Endothelial cell of umbilical vein (primary cell): ENCODE results near the gene WIZ. TPM values are rescaled to one million over a fixed set of nuclear protein-coding genes. Genes with fewer than 3 reads are reported as not detected.

ENCODE experiments used
- BruUV-seq: library from RNA; stranded (reverse); fragments of 400-500 nt; replicated peaks from 2 replicates; lab custom pipeline; 2021; lab: Mats Ljungman, UMichigan
- CTCF ChIA-PET: fragments of 300-600, 350-600 bp; sonication (Branson Sonifier 250); formaldehyde crosslinking; loops from one replicate; lab custom pipeline; 2021; ENCODE audit warnings: antibody characterized with exemption, inconsistent platforms; lab: Charles Lee
- POLR2A ChIA-PET: fragments of 300-600, 350-600 bp; sonication (Branson Sonifier 250); formaldehyde crosslinking; loops from one replicate; lab custom pipeline; 2021; ENCODE audit warnings: antibody characterized with exemption, inconsistent platforms; lab: Charles Lee
- DNase-seq: peaks from one replicate; pipeline ENCODE4 v3.0.0-alpha.2; 2011; ENCODE audit warnings: low read depth, low spot score
- FAIRE-seq: peaks from 2 replicates; lab custom pipeline; 2011; peaks lifted over from hg19 to GRCh38; lab: Jason Lieb, UNC
- H2AFZ ChIP-seq: 2 replicates; pipeline ENCODE4 v1.6.0; 2012; ENCODE audit warnings: low read depth, low read length, control low read depth, inconsistent platforms
- H3K27ac ChIP-seq: 2 replicates; pipeline ENCODE4 v1.5.1; 2011; ENCODE audit warnings: low read depth, mild to moderate bottlenecking, control low read depth, low read length, moderate library complexity; ENCODE audit not compliant: insufficient read depth
- H3K27me3 ChIP-seq, 2 experiments: 2 replicates each; pipeline versions ENCODE4 v1.6.0 to v1.6.1; 2011; ENCODE audit warnings: low read length in 2 of 2, mixed read lengths in 1 of 2; ENCODE audit not compliant: control insufficient read depth in 2 of 2, insufficient read depth in 2 of 2
- H3K36me3 ChIP-seq, 2 experiments: 2 replicates in 1 of 2; 3 replicates in 1 of 2; pipeline ENCODE4 v1.5.1; 2011; ENCODE audit warnings: low read length in 2 of 2, mild to moderate bottlenecking in 1 of 2, moderate library complexity in 1 of 2; ENCODE audit not compliant: control insufficient read depth in 2 of 2, insufficient read depth in 2 of 2; ENCODE audit errors: extremely low read depth in 1 of 2
- H3K4me1 ChIP-seq: 3 replicates; pipeline ENCODE4 v1.5.1; 2011; ENCODE audit warnings: mild to moderate bottlenecking, low read length; ENCODE audit not compliant: control insufficient read depth, insufficient read depth; ENCODE audit errors: extremely low read depth
- H3K4me2 ChIP-seq: 2 replicates; pipeline ENCODE4 v1.6.1; 2011; ENCODE audit warnings: low read length, control low read depth, mixed read lengths; ENCODE audit not compliant: insufficient read depth
- H3K4me3 ChIP-seq, 3 experiments: fragments of 200-600 bp in 1 of 3; sonication (generic), shearing (Covaris generic) in 1 of 3; replicated peaks in 1 of 3; 2 replicates each; pipeline ENCODE4 v1.5.1; 2011 to 2016; ENCODE audit warnings: control low read depth in 3 of 3, low read length in 3 of 3, mild to moderate bottlenecking in 2 of 3, inconsistent platforms in 1 of 3, low read depth in 1 of 3, moderate library complexity in 1 of 3; ENCODE audit not compliant: insufficient read depth in 1 of 3
- H3K79me2 ChIP-seq: 2 replicates; pipeline ENCODE4 v1.6.0; 2012; ENCODE audit warnings: low read length, inconsistent platforms; ENCODE audit not compliant: control insufficient read depth, insufficient read depth
- H3K9ac ChIP-seq: replicated peaks from 2 replicates; pipeline ENCODE3; 2011; ENCODE audit warnings: low read length, control low read depth; ENCODE audit not compliant: insufficient read depth; ENCODE audit errors: extremely low read depth
- H3K9me1 ChIP-seq: replicated peaks from 3 replicates; pipeline ENCODE4 v1.6.0; 2011; ENCODE audit warnings: mild to moderate bottlenecking, low read length; ENCODE audit not compliant: control insufficient read depth, insufficient read depth; ENCODE audit errors: extremely low read depth
- H3K9me3 ChIP-seq: replicated peaks from 2 replicates; pipeline ENCODE4 v1.5.1; 2012; ENCODE audit warnings: low read length, inconsistent platforms; ENCODE audit not compliant: control insufficient read depth, insufficient read depth
- H4K20me1 ChIP-seq: replicated peaks from 2 replicates; pipeline ENCODE3; 2011; ENCODE audit warnings: mild to moderate bottlenecking, low read length; ENCODE audit not compliant: control insufficient read depth, insufficient read depth; ENCODE audit errors: extremely low read depth
- EZH2 ChIP-seq: IDR thresholded peaks from 2 replicates; pipeline ENCODE4 v1.6.1; 2012; ENCODE audit warnings: borderline replicate concordance, low read depth, mild to moderate bottlenecking, moderate library complexity, low read length, inconsistent platforms; ENCODE audit not compliant: severe bottlenecking
- FOS ChIP-seq: IDR thresholded peaks from 2 replicates; pipeline ENCODE4 v1.6.1; 2011; ENCODE audit warnings: mild to moderate bottlenecking, low read length, moderate library complexity, borderline replicate concordance; ENCODE audit not compliant: insufficient read depth
- GATA2 ChIP-seq: IDR thresholded peaks from 2 replicates; pipeline ENCODE4 v1.7.0; 2011; ENCODE audit warnings: low read depth, mild to moderate bottlenecking, moderate library complexity, mixed read lengths, low read length; ENCODE audit not compliant: insufficient read length, insufficient read depth
- JUN ChIP-seq: IDR thresholded peaks from 2 replicates; pipeline ENCODE4 v1.6.1; 2011; ENCODE audit warnings: borderline replicate concordance, low read depth; ENCODE audit not compliant: insufficient read length, insufficient read depth
- MAX ChIP-seq: IDR thresholded peaks from 2 replicates; pipeline ENCODE4 v1.6.1; 2011; ENCODE audit not compliant: insufficient read depth, insufficient read length
- MYC ChIP-seq: IDR thresholded peaks from one replicate; pipeline ENCODE4 v1.6.1; 2011; ENCODE audit warnings: mild to moderate bottlenecking, low read depth, low read length
- POLR2A ChIP-seq: IDR thresholded peaks from 2 replicates; pipeline ENCODE4 v1.6.1; 2012; ENCODE audit warnings: low read depth, mild to moderate bottlenecking, control low read depth, low read length
- POLR2AphosphoS5 ChIP-seq: IDR thresholded peaks from 2 replicates; pipeline ENCODE4 v1.6.1; 2012; ENCODE audit warnings: low read depth, mild to moderate bottlenecking, control low read depth, low read length, moderate library complexity; ENCODE audit not compliant: insufficient read depth
- dilution Hi-C: fragments of 300-500 bp; cut with MboI; formaldehyde crosslinking; loops from one replicate; pipeline ENCODE4 v1.15.0; 2019; ENCODE audit warnings: low sequenced_read_pairs; ENCODE audit not compliant: extremely low pct_ligation_motif_present
- intact Hi-C: fragments of 100-400 bp; cut with micrococcal nuclease; formaldehyde crosslinking; loops from one replicate; pipeline ENCODE4 v1.10.0; 2022
- polyA plus RNA-seq, 4 experiments: library from polyadenylated mRNA; depleted of rRNA in 3 of 4; stranded (reverse) in 3 of 4; unstranded in 1 of 4; fragments of >200 nt; gene quantifications; 2 replicates each; pipeline versions ENCODE4 v1.2.1 to v1.2.3, GENCODE V29; 2011 to 2012; ENCODE audit warnings: missing spikeins in 1 of 4
- total RNA-seq: library from RNA; stranded (reverse); gene quantifications from 2 replicates; pipeline ENCODE4 v1.2.3, GENCODE V29; 2021
- TF ChIP-seq, protein P1 (sequence below), 2 donors: IDR thresholded peaks; 1 replicate in 1 of 2; 2 replicates in 1 of 2; pipeline ENCODE4 v1.5.1; 2011; ENCODE audit warnings: low read length in 2 of 2, mild to moderate bottlenecking in 2 of 2, moderate library complexity in 2 of 2, control low read depth in 1 of 2, inconsistent platforms in 1 of 2, low read depth in 1 of 2; ENCODE audit not compliant: insufficient read depth in 1 of 2; ENCODE audit errors: extremely low read depth in 1 of 2

Gene WIZ
- total and polyA plus RNA-seq, 2 donors (not counting 3 experiments of a cell fraction or from before 2014, with no cell fraction given) = 21.0 to 47.2 TPM

DNA sequence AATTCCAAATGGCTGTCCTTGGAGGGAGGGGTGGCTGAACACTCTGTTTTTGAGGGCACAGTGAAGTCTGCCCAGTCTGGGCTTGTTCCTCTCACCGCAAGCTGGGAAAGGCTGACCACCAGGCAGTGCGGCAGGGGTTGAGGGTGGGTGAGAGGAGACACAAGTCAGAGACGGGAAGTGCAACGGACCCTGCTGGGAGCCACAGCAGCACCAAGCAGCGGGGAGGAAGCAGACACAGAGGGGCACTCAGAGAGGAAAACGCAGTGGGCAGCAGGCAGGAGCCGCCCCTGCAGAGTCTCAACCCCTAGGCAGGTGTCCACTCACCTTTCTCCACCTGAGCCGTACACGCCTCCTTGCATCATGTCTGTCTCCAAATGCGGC is 46.6 kb downstream of the WIZ start:
- Histone ChIP-seq H3K9me1 (no peaks in the 10 kb centered on the region), H3K27ac (no peak overlapping the region), H3K9me3 (no peaks in the 10 kb centered on the region), H3K27me3 (no peaks in the 10 kb centered on the region), H3K79me2 (peaks cover 57% of the 10 kb centered on the region), H3K36me3 (peaks cover 8 to 50% of the 10 kb centered on the region in 2 experiments), H3K4me3 (no peak overlapping the region), H2AFZ (no peak overlapping the region), H3K9ac (no peak overlapping the region), H3K4me1 (no peaks in the 10 kb centered on the region), H3K4me2 (no peak overlapping the region), H4K20me1 (peaks cover 3% of the 10 kb centered on the region)
- no TSS peak for BruUV-seq
- dilution Hi-C loops (no loop called here), intact Hi-C loops (no loop called here)
- no peak for TF ChIP-seq FOS
- TF ChIP-seq JUN = no peak
- no peak for TF ChIP-seq POLR2A
- no peak for TF ChIP-seq GATA2
- TF ChIP-seq, protein P1, sequence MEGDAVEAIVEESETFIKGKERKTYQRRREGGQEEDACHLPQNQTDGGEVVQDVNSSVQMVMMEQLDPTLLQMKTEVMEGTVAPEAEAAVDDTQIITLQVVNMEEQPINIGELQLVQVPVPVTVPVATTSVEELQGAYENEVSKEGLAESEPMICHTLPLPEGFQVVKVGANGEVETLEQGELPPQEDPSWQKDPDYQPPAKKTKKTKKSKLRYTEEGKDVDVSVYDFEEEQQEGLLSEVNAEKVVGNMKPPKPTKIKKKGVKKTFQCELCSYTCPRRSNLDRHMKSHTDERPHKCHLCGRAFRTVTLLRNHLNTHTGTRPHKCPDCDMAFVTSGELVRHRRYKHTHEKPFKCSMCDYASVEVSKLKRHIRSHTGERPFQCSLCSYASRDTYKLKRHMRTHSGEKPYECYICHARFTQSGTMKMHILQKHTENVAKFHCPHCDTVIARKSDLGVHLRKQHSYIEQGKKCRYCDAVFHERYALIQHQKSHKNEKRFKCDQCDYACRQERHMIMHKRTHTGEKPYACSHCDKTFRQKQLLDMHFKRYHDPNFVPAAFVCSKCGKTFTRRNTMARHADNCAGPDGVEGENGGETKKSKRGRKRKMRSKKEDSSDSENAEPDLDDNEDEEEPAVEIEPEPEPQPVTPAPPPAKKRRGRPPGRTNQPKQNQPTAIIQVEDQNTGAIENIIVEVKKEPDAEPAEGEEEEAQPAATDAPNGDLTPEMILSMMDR (IDR thresholded peaks at IDR 0.05; ENCODE audit: extremely low read depth in 1 of 2, insufficient read depth in 1 of 2, low read depth in 1 of 2, low read length in 2 of 2) = no peak
- TF ChIP-seq EZH2 = no peak
- TF ChIP-seq MYC = no peak
- TF ChIP-seq MAX = no peak
- no peak for TF ChIP-seq POLR2AphosphoS5
- DNase-seq (no peak), FAIRE-seq (no peak)
- POLR2A ChIA-PET = no interaction called here
- CTCF ChIA-PET = interaction anchor here (1.3 kb wide), 1 partner anchor 11 kb away, joined by 3 read pairs; no protein-coding TSS in a partner anchor
